Lung (tissue), 12 donors: ENCODE measurements around the gene ZNF598. TPM values are rescaled to one million over a fixed set of nuclear protein-coding genes. Genes with fewer than 3 reads are reported as not detected.

Experiments used
- ATAC-seq: fragments of 200-7000 bp; cut with Tn5 transposase; one replicate; pipeline ENCODE4 v1.9.1; 2020; ENCODE audit warnings: moderate number of reproducible peaks; ENCODE audit not compliant: insufficient read depth, low FRiP score
- DNase-seq, 3 donors: peaks; one replicate each; pipeline ENCODE4 v3.0.0-alpha.2; 2013 to 2017
- H3K27ac ChIP-seq, 2 donors: one replicate each; pipeline ENCODE4 v1.5.1; 2013; ENCODE audit warnings: mild to moderate bottlenecking in 2 of 2, moderate library complexity in 2 of 2, control low read depth in 1 of 2, inconsistent platforms in 1 of 2, low read depth in 1 of 2, low read length in 1 of 2
- H3K27me3 ChIP-seq, 3 donors: one replicate each; pipeline ENCODE4 v1.5.1; 2013; ENCODE audit warnings: low read length in 2 of 3; ENCODE audit not compliant: control insufficient read depth in 3 of 3, insufficient read depth in 3 of 3
- H3K36me3 ChIP-seq, 4 donors: one replicate each; pipeline ENCODE4 v1.5.1; 2013; ENCODE audit warnings: low read length in 4 of 4, mild to moderate bottlenecking in 1 of 4, moderate library complexity in 1 of 4; ENCODE audit not compliant: control insufficient read depth in 4 of 4, insufficient read depth in 4 of 4
- H3K4me1 ChIP-seq, 5 donors: one replicate each; pipeline ENCODE4 v1.5.1; 2013; ENCODE audit warnings: low read length in 5 of 5, mild to moderate bottlenecking in 2 of 5, moderate library complexity in 1 of 5; ENCODE audit not compliant: control insufficient read depth in 5 of 5, insufficient read depth in 5 of 5
- H3K4me3 ChIP-seq: one replicate; pipeline ENCODE4 v1.5.1; 2013; ENCODE audit warnings: mild to moderate bottlenecking, control low read depth, moderate library complexity
- H3K9ac ChIP-seq, 2 donors: one replicate each; pipeline ENCODE4 v1.5.1; 2013; ENCODE audit warnings: low read length in 2 of 2, control low read depth in 1 of 2; ENCODE audit not compliant: insufficient read depth in 1 of 2
- H3K9me3 ChIP-seq, 4 donors: one replicate each; pipeline ENCODE4 v1.5.1; 2013; ENCODE audit warnings: low read length in 3 of 4, mild to moderate bottlenecking in 1 of 4, moderate library complexity in 1 of 4; ENCODE audit not compliant: control insufficient read depth in 4 of 4, insufficient read depth in 3 of 4
- CTCF ChIP-seq: IDR thresholded peaks from 2 replicates; pipeline ENCODE4 v1.5.1; 2012; ENCODE audit warnings: mild to moderate bottlenecking; ENCODE audit errors: control extremely low read depth, extremely low read depth
- whole genome bisulfite sequencing, 2 donors: extraction: QIAGEN DNeasy Blood & Tissue Kit; methylation state at CpG; one replicate each; pipeline ENCODE4 v1.1.7; 2013; 5-methylcytosine and 5-hydroxymethylcytosine counted together
- polyA plus RNA-seq, 2 donors: library from polyadenylated mRNA; stranded (reverse); fragments of 200-250 nt; gene quantifications; one replicate each; pipeline ENCODE4 v1.2.1, GENCODE V29; 2013
- total RNA-seq, 2 donors: library from RNA; depleted of rRNA in 1 of 2; stranded (reverse); fragments of >200 nt in 1 of 2; gene quantifications; one replicate each; pipeline ENCODE4 v1.2.1, GENCODE V29; 2014 to 2021
- donor health status: control.
- donor health status: control.
- donor health status: Bipolar disorder and iron deficiency.
- donor health status: healthy.
- donor health status: DM: yes; HTN: yes; CAD: no.

The ZNF598 gene
- total and polyA plus RNA-seq, 4 donors, result 13.9 to 49.8 (median 35.9) TPM

GRCh38 chr16:1991135-1991551, 18.5 kb downstream of the ZNF598 start:
- DNase-seq (no peak), ATAC-seq (no peak)
- H3K4me1 ChIP-seq, result peaks cover 0 to 7% (median 6%) of the 10 kb centered on the region in 5 donors
- WGBS, 2 donors, result 2 to 5% methylated on average over 18 of the region's 18 CpGs
- H3K36me3 ChIP-seq, result peaks cover 0 to 10% (median 7%) of the 10 kb centered on the region in 4 donors
- no peaks in the 10 kb centered on the region for H3K9me3 ChIP-seq
- no peak overlapping the region for H3K4me3 ChIP-seq
- H3K27me3 ChIP-seq, result peaks cover 0 to 30% (median 27%) of the 10 kb centered on the region in 3 donors
- H3K9ac ChIP-seq, result no peak overlapping the region
- no peak for TF ChIP-seq CTCF
- H3K27ac ChIP-seq, result no peak overlapping the region

GRCh38 chr16:1990351-1991134, 19.1 kb downstream of the ZNF598 start:
- ATAC-seq (no peak), DNase-seq (no peak)
- Histone ChIP-seq H3K4me3 (no peak overlapping the region), H3K9me3 (no peaks in the 10 kb centered on the region), H3K9ac (no peak overlapping the region), H3K27me3 (peaks cover 0 to 30% (median 27%) of the 10 kb centered on the region in 3 donors), H3K4me1 (peaks cover 0 to 9% (median 6%) of the 10 kb centered on the region in 5 donors), H3K36me3 (peaks cover 0 to 15% (median 12%) of the 10 kb centered on the region in 4 donors), H3K27ac (no peak overlapping the region)
- WGBS, 2 donors, result 3% methylated on average over 38 to 50 of the region's 50 CpGs
- TF ChIP-seq CTCF, result no peak

DNA sequence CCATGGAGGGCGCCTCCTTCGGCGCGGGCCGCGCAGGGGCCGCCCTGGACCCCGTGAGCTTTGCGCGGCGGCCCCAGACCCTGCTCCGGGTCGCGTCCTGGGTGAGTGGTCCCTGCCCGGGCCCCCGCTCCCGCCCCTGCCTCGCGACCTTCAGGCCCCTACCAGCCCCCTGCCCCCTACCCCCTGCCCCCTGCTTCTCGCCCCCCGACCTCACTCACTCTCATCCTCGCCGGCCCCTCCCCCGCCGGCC, 19.6 kb downstream of the ZNF598 start:
- peaks cover 0 to 30% (median 27%) of the 10 kb centered on the region in 3 donors for H3K27me3 ChIP-seq
- TF ChIP-seq CTCF, result no peak
- no peak overlapping the region for H3K27ac ChIP-seq
- 1% methylated on average over 25 of the region's 25 CpGs; no CpG with 5 or more reads in 1 of the 2 donors for WGBS, 2 donors
- no peak overlapping the region for H3K9ac ChIP-seq
- ATAC-seq (no peak), DNase-seq (no peak)
- H3K36me3 ChIP-seq, result peaks cover 0 to 15% (median 11%) of the 10 kb centered on the region in 4 donors
- peaks cover 3 to 14% (median 7%) of the 10 kb centered on the region in 5 donors for H3K4me1 ChIP-seq
- H3K4me3 ChIP-seq, result no peak overlapping the region
- H3K9me3 ChIP-seq, result no peaks in the 10 kb centered on the region
